Heart left ventricle (tissue), 16 donors: ENCODE measurements around the gene SORCS1. TPM values are rescaled to one million over a fixed set of nuclear protein-coding genes. Genes with fewer than 3 reads are reported as not detected.

ENCODE experiments used
- ATAC-seq, 4 donors: fragments of 200-7000 bp; cut with Tn5 transposase; one replicate each; pipeline ENCODE4 v1.9.1; 2020 to 2022; ENCODE audit warnings: moderate library complexity in 4 of 4, mild to moderate bottlenecking in 3 of 4, moderate number of reproducible peaks in 1 of 4
- DNase-seq, 5 donors: peaks; one replicate each; pipeline ENCODE4 v3.0.0-alpha.2; 2020
- H3K27ac ChIP-seq, 12 donors: fragments of 200-600 bp; sonication (generic) in 4 of 12; one replicate each; pipeline versions ENCODE4 v1.5.0 to v1.8.0; 2016 to 2022; ENCODE audit warnings: mild to moderate bottlenecking in 2 of 12
- H3K27me3 ChIP-seq, 9 donors: fragments of 200-600 bp; sonication (generic) in 2 of 9; one replicate each; pipeline versions ENCODE4 v1.5.1 to v1.8.0; 2016 to 2022; ENCODE audit warnings: mild to moderate bottlenecking in 3 of 9
- H3K36me3 ChIP-seq, 9 donors: fragments of 200-600 bp; sonication (generic) in 2 of 9; one replicate each; pipeline versions ENCODE4 v1.5.0 to v1.8.0; 2018 to 2022; ENCODE audit warnings: mild to moderate bottlenecking in 2 of 9
- H3K4me1 ChIP-seq, 12 donors: fragments of 200-600 bp; sonication (generic) in 4 of 12; one replicate each; pipeline versions ENCODE4 v1.5.0 to v1.8.0; 2016 to 2022; ENCODE audit warnings: mild to moderate bottlenecking in 3 of 12
- H3K4me3 ChIP-seq, 12 donors: fragments of 200-600 bp; sonication (generic) in 4 of 12; one replicate each; pipeline versions ENCODE4 v1.5.0 to v1.8.0; 2017 to 2022; ENCODE audit warnings: mild to moderate bottlenecking in 9 of 12, moderate library complexity in 4 of 12
- H3K9me3 ChIP-seq, 12 donors: fragments of 200-600 bp; sonication (generic) in 4 of 12; one replicate each; pipeline versions ENCODE4 v1.5.0 to v1.8.0; 2016 to 2022; ENCODE audit warnings: mild to moderate bottlenecking in 1 of 12
- POLR2A ChIP-seq, 2 donors: fragments of 450-650 bp; IDR thresholded peaks; one replicate each; pipeline ENCODE4 v1.6.1; 2017; ENCODE audit warnings: antibody characterized with exemption in 2 of 2, mild to moderate bottlenecking in 2 of 2, moderate library complexity in 2 of 2
- WGBS, 4 donors: extraction: QIAGEN DNeasy Blood & Tissue Kit in 2 of 4; methylation state at CpG; one replicate each; pipeline versions ENCODE4 v1.1.5 to v1.1.7; 2013 to 2018; 5-methylcytosine and 5-hydroxymethylcytosine counted together
- intact Hi-C, 10 donors: fragments of 100-400 bp; cut with DNase I; formaldehyde crosslinking; loops; one replicate each; pipeline versions ENCODE4 v1.11.1 to v1.14.2; 2022
- polyA plus RNA-seq, 2 donors: library from polyadenylated mRNA; stranded (reverse); fragments of 200-250 nt; gene quantifications; one replicate each; pipeline ENCODE4 v1.2.3, GENCODE V29; 2013
- total RNA-seq, 9 donors: library from RNA; depleted of rRNA in 2 of 9; stranded (reverse); fragments of >200 nt in 2 of 9; fragmentation: NEBNext Ultra II Directional in 3 of 9; extraction: Animal tissue kit (Norgen Biotek cat#: 25700) in 3 of 9; gene quantifications; one replicate each; pipeline versions ENCODE4 v1.1.0 to v1.2.4, GENCODE V29; 2016 to 2023
- TF ChIP-seq, protein P1 (sequence below), 12 donors: fragments of 200-600 bp; sonication (generic) in 4 of 12; IDR thresholded peaks; one replicate each; pipeline versions ENCODE4 v1.5.0 to v1.8.0; 2018 to 2022; ENCODE audit warnings: antibody characterized with exemption in 12 of 12, mild to moderate bottlenecking in 5 of 12
- donor health status: ischemic (EF 13 %, LVEDD 7.1; RV severe dilation, severe dysfunction).
- donor health status: healthy with polysubstance abuse.
- donor health status: DM: no; HTN: yes; CAD: no.
- donor health status: DM: no; HTN: no; CAD: no.
- donor health status: ischemic (EF 25% LVEDD 6.9; RV normal size, moderate dysfunction).
- donor health status: ischemic (EF 25% LVEDD 5.7; RV mildly dilated, moderate dysfunction).
- donor health status: healthy.
- donor health status: DM: yes; HTN: yes; CAD: no.
- donor health status: ischemic (EF 35%, LVEDD 5.7; RV mildly dilated, moderate dysfunction).
- donor health status: nonischemic (EF 11% LVEDD 7.7; RV severe dilation, severe dysfunction).
- donor health status: DM: yes; HTN: yes; CAD: no.
- donor health status: PGD.
- donor health status: ischemic (EF 29% LVEDD 5.4; RV normal size, mild dysfunction).
- donor health status: nonischemic (EF 23%, LVEDD 6.1; RV moderate dilation, normal function).

The SORCS1 gene
- total and polyA plus RNA-seq, 11 donors, result 0.23 to 5.7 (median 1.1) TPM

- H3K36me3 ChIP-seq, result no peaks in the 10 kb centered on the region
- no peak overlapping the region for H3K27ac ChIP-seq
- no peaks in the 10 kb centered on the region for H3K9me3 ChIP-seq
- H3K27me3 ChIP-seq, result peaks cover 0 to 10% (median 0%) of the 10 kb centered on the region in 9 donors
- no peak overlapping the region for H3K4me3 ChIP-seq
- DNase-seq (no peak), ATAC-seq (no peak)
- TF ChIP-seq, protein P1, sequence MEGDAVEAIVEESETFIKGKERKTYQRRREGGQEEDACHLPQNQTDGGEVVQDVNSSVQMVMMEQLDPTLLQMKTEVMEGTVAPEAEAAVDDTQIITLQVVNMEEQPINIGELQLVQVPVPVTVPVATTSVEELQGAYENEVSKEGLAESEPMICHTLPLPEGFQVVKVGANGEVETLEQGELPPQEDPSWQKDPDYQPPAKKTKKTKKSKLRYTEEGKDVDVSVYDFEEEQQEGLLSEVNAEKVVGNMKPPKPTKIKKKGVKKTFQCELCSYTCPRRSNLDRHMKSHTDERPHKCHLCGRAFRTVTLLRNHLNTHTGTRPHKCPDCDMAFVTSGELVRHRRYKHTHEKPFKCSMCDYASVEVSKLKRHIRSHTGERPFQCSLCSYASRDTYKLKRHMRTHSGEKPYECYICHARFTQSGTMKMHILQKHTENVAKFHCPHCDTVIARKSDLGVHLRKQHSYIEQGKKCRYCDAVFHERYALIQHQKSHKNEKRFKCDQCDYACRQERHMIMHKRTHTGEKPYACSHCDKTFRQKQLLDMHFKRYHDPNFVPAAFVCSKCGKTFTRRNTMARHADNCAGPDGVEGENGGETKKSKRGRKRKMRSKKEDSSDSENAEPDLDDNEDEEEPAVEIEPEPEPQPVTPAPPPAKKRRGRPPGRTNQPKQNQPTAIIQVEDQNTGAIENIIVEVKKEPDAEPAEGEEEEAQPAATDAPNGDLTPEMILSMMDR (IDR thresholded peaks at IDR 0.05), result no peak
- TF ChIP-seq POLR2A (IDR thresholded peaks at IDR 0.05), result no peak
- H3K4me1 ChIP-seq, result no peaks in the 10 kb centered on the region
- WGBS, 4 donors, result 49 to 83% (median 65%) methylated on average over 2 of the region's 2 CpGs
- intact Hi-C loops, result no loop called here
These were observed 391.5 kb downstream of the SORCS1 start for GRCh38 chr10:106772957-106773356.

- H3K27me3 ChIP-seq, result peaks cover 0 to 6% (median 0%) of the 10 kb centered on the region in 9 donors
- H3K4me1 ChIP-seq, result no peaks in the 10 kb centered on the region
- no peak overlapping the region for H3K4me3 ChIP-seq
- ATAC-seq, result no peak
- WGBS, 4 donors, result 66 to 72% (median 68%) methylated on average over 2 of the region's 2 CpGs
- no peaks in the 10 kb centered on the region for H3K36me3 ChIP-seq
- intact Hi-C loops, result no loop called here
- TF ChIP-seq POLR2A (IDR thresholded peaks at IDR 0.05), result no peak
- TF ChIP-seq, protein P1 (IDR thresholded peaks at IDR 0.05), result no peak
- H3K27ac ChIP-seq, result no peak overlapping the region
- no peaks in the 10 kb centered on the region for H3K9me3 ChIP-seq
- no peak for DNase-seq
These were observed 393.4 kb downstream of the SORCS1 start for GRCh38 chr10:106771154-106771553.

DNA sequence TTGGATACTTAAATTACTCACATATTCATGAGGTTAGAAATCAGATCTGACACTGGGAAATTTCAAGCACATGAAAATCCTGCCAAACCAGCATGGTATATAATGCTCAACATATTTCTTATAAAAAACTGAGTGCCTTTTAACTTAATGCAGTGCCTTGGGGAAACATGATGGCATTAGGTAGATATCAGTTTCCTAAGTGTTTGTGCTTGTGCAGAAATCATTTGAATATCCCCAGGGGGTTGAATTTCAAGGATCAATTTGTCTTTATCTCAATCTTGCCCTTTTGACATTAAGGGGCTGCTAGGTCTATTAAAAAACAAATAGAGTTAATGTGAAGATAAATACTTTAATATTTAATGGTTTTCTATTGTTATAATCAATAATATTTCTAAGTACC lies 396.3 kb downstream of the SORCS1 start:
- ATAC-seq, result no peak
- H3K36me3 ChIP-seq, result no peaks in the 10 kb centered on the region
- H3K9me3 ChIP-seq, result no peaks in the 10 kb centered on the region
- intact Hi-C loops, result no loop called here
- no peak for TF ChIP-seq POLR2A (IDR thresholded peaks at IDR 0.05)
- TF ChIP-seq, protein P1 (IDR thresholded peaks at IDR 0.05), result no peak
- no peak overlapping the region for H3K27ac ChIP-seq
- no peaks in the 10 kb centered on the region for H3K27me3 ChIP-seq
- H3K4me3 ChIP-seq, result no peak overlapping the region
- DNase-seq, result no peak
- no peaks in the 10 kb centered on the region for H3K4me1 ChIP-seq

DNA sequence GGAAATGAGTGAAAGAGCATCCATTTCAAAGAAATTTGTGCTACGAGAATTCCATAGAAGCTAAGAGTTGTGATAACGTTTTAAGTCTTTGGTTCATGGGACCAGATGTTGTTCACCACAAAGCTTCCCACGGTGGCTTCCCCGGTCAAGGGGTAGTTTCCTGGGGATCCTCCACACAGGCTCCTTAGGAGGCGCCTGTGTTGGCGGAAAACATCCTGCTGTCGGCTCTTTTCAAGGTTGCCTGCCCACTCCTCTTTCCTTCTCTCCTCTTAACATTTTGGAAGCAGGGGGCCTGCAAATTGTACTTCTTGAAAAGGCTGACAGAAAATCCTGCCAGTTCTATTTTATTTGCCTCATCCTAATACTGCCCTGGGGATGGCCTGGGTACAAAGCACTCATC lies 398.6 kb downstream of the SORCS1 start:
- Histone ChIP-seq H3K9me3 (no peaks in the 10 kb centered on the region), H3K4me1 (no peaks in the 10 kb centered on the region), H3K27ac (no peak overlapping the region), H3K4me3 (no peak overlapping the region), H3K36me3 (no peaks in the 10 kb centered on the region), H3K27me3 (no peaks in the 10 kb centered on the region)
- intact Hi-C loops, result no loop called here
- 51 to 71% (median 62%) methylated on average over 7 of the region's 7 CpGs for WGBS, 4 donors
- no peak for ATAC-seq
- no peak for DNase-seq
- TF ChIP-seq, protein P1 (IDR thresholded peaks at IDR 0.05), result no peak
- TF ChIP-seq POLR2A (IDR thresholded peaks at IDR 0.05), result no peak
